Activated T-helper 1 cell treated with Interleukin-2 at 50 U/mL for 16 hours (primary cell): ENCODE measurements around the gene PTOV1.

Experiments used
- DNase-seq: peaks from one replicate; pipeline ENCODE4 v3.0.0-alpha.2; 2020; ENCODE audit warnings: low read depth

PTOV1 gene

GRCh38 chr19:49844138-49845095 is 6.5 kb upstream of the PTOV1 start:
- DNase-seq: no peak

- DNase-seq: no peak
Observed at GRCh38 chr19:49845414-49845813, 5.5 kb upstream of the PTOV1 start.

- DNase-seq: no peak
Observed at GRCh38 chr19:49846408-49846807, 4.6 kb upstream of the PTOV1 start.

GRCh38 chr19:49847731-49848696 is 2.9 kb upstream of the PTOV1 start:
- no peak for DNase-seq

GRCh38 chr19:49848938-49849337 is 2.0 kb upstream of the PTOV1 start:
- no peak for DNase-seq

- no peak for DNase-seq
Observed at GRCh38 chr19:49849433-49850220, 1.3 kb upstream of the PTOV1 start.

GRCh38 chr19:49850221-49850486 is 805 bp upstream of the PTOV1 start:
- no peak for DNase-seq

GRCh38 chr19:49851456-49852259 is 699 bp downstream of the PTOV1 start:
- DNase-seq: no peak

GRCh38 chr19:49852631-49853126 is 1.7 kb downstream of the PTOV1 start:
- DNase-seq: no peak

GRCh38 chr19:49853852-49854377 is 3.0 kb downstream of the PTOV1 start:
- no peak for DNase-seq

- no peak for DNase-seq
Observed at GRCh38 chr19:49854378-49855263, 3.7 kb downstream of the PTOV1 start.

- DNase-seq: no peak
Observed at GRCh38 chr19:49855277-49855675, 4.3 kb downstream of the PTOV1 start.

GRCh38 chr19:49855676-49856573 is 5.0 kb downstream of the PTOV1 start:
- no peak for DNase-seq

GRCh38 chr19:49856574-49857021 is 5.6 kb downstream of the PTOV1 start:
- DNase-seq: no peak

- DNase-seq: no peak
Observed at GRCh38 chr19:49857061-49857837, 6.3 kb downstream of the PTOV1 start.

GRCh38 chr19:49857838-49858087 is 6.8 kb downstream of the PTOV1 start:
- DNase-seq: no peak

- no peak for DNase-seq
Observed at GRCh38 chr19:49858088-49858985, 7.4 kb downstream of the PTOV1 start.
